Measurements from ENCODE around the gene INO80C.

GRCh38 chr18:35438480-35439234, 59.1 kb downstream of the INO80C start:
- TF ChIP-seq HDGF (IDR thresholded peaks at IDR 0.05; ENCODE audit: borderline replicate concordance), result no peak
- no peak for TF ChIP-seq ARNT (IDR thresholded peaks at IDR 0.05)
- no peak for TF ChIP-seq SUZ12 (IDR thresholded peaks at IDR 0.05)
- TF ChIP-seq PKNOX1 (IDR thresholded peaks at IDR 0.05), result no peak
- no peak for TF ChIP-seq FOXK2 (IDR thresholded peaks at IDR 0.05)
- no peak for TF ChIP-seq ELF4 (IDR thresholded peaks at IDR 0.05)
- TF ChIP-seq FOXA1 (IDR thresholded peaks at IDR 0.05), result no peak
- TF ChIP-seq FOXM1 (IDR thresholded peaks at IDR 0.05; ENCODE audit: borderline replicate concordance), result no peak
- TF ChIP-seq NFRKB (IDR thresholded peaks at IDR 0.05), result no peak
- TF ChIP-seq TARDBP (IDR thresholded peaks at IDR 0.05), result no peak
- no peak for TF ChIP-seq BHLHE40 (IDR thresholded peaks at IDR 0.05; ENCODE audit: borderline replicate concordance)
- no peak for TF ChIP-seq LEF1 (IDR thresholded peaks at IDR 0.05; ENCODE audit: borderline replicate concordance)
